Measurements from ENCODE around the gene TMEM91.

The TMEM91 gene

DNA sequence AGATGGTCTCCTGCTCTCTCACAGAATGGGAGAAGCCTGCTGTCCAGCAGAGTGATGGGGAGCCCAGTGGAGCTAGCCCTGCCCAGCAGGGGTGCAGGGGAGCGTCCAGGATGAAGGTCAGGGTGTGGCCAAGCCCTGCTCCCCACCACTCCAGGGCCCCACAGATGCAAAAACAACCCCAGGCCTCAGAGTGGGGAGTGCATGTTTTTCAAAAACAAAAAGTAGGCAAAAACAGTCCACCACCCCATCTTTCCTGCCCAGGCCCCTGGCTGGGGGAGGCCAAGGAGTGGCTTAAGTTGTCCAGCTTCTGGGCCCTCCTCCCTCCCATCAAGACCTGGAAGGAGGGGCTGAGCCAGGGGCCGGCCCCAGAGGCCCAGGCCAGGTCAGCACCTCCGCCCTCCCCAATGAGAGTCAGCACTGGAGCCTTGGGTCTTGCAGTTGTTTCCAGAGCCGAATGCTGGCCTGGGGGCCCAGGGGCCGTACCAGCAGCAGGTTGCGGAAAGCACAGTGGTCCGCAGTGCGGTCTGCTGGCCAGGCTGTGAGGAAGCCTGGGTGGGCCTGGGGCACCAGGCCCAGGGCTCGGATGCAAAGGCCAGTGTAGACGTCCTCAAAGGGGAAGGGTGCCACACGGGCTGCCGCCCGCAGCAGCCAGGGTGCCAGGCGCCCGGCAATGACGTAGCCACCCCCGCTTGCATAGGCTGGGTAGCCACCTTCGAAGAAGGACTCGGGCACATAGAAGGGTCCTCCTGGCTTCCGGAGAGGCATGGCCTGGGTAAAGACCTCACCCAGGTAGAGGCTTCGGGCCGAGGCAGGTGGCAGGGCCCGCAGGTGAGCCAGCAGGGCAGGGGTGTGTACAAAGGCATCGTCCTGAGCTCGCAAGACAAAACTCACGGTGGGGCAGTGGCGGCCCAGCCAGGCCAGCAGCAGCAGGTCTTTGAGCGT lies 49.1 kb downstream of the TMEM91 start:
- no peak overlapping the region for H3K4me3 ChIP-seq (ENCODE audit: low read length)
- TF ChIP-seq, protein P1, sequence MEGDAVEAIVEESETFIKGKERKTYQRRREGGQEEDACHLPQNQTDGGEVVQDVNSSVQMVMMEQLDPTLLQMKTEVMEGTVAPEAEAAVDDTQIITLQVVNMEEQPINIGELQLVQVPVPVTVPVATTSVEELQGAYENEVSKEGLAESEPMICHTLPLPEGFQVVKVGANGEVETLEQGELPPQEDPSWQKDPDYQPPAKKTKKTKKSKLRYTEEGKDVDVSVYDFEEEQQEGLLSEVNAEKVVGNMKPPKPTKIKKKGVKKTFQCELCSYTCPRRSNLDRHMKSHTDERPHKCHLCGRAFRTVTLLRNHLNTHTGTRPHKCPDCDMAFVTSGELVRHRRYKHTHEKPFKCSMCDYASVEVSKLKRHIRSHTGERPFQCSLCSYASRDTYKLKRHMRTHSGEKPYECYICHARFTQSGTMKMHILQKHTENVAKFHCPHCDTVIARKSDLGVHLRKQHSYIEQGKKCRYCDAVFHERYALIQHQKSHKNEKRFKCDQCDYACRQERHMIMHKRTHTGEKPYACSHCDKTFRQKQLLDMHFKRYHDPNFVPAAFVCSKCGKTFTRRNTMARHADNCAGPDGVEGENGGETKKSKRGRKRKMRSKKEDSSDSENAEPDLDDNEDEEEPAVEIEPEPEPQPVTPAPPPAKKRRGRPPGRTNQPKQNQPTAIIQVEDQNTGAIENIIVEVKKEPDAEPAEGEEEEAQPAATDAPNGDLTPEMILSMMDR (conservative IDR thresholded peaks at IDR 0.05; ENCODE audit: low read depth, low read length) = no peak
- DNase-seq (ENCODE audit: low read depth) = no peak

DNA sequence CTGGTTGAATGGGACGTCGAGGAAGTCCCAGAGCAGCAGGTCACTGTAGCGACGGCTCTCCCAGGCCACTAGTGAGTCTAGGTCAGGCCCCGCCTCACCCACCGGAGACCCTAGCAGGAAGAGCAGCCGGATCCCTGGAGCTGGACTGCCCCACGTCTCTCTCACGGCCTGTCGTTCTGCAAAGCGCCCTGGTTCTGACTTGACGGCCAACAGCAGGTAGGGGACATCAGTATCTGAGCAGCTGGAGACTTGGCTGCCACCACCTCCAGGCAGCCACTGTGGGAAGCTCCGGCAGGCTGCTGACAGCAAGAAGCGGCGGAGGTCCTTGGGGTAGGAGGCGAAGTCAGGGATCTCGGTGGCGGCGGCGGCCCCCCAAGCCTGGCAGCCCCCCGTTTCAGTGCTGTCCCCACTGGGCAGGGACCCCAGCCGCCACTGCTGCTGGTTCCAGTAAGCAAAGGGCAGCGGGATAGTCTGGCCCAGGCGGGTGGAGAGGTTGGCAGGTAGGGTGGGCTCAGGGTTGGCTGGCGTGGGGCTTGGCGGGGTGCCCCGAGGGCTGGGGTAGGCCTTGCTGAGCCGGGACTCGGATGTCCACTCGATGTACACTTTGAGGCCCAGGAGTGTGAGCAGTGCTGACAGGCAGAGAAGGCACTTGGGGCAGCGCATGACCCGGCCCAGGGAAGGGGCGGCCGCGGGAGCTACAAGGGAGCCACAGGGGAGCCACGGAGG lies 49.9 kb downstream of the TMEM91 start:
- TF ChIP-seq, protein P1 (conservative IDR thresholded peaks at IDR 0.05; ENCODE audit: low read depth, low read length) = no peak
- DNase-seq (ENCODE audit: low read depth) = no peak
- H3K4me3 ChIP-seq (ENCODE audit: low read length) = no peak overlapping the region

DNA sequence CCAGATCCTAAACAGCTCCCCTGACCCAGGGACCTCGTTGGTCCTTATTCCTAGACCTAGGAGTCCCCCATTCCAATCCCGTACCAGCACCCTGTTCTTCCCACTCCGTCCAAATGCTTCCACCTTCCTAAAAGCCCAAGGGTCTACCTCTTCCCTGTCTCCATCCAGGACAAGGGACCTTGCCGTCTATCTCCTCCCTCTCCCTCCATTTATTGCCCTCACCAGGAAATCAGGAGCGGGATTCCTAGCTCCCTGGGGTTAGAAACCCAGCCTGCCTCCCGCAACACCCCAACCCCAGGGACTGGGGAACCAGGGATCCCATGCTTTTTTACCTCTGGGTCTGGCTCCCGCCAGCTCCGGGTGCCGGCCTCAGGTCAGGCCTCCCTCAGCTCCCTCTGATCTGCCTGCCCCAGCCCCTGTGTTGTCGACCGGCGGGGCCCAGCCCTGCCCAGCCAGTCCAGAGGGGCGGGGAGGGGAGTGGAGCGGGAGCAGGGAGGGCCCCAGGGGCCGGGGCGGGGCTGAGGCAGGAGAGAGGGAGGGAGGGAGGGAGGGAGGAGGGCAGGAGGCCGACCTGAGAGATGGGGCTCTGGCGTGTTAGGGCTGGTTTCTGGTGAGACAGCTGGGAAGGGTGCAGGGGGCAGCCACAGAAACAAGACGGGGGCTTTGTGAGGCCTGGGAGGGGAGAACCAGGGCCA lies 50.8 kb downstream of the TMEM91 start, which contains the start of gene B3GNT8:
Gene B3GNT8, minus strand, starts transcription at position 423 of the 695 bp plus-strand sequence. CDS start 596 bp downstream, outside the sequence.
- TF ChIP-seq, protein P1 (conservative IDR thresholded peaks at IDR 0.05; ENCODE audit: low read depth, low read length) = no peak
- DNase-seq (ENCODE audit: low read depth) = no peak
- peak within 1 kb of the TSS; percentile 39 for H3K4me3 ChIP-seq (ENCODE audit: low read length)

DNA sequence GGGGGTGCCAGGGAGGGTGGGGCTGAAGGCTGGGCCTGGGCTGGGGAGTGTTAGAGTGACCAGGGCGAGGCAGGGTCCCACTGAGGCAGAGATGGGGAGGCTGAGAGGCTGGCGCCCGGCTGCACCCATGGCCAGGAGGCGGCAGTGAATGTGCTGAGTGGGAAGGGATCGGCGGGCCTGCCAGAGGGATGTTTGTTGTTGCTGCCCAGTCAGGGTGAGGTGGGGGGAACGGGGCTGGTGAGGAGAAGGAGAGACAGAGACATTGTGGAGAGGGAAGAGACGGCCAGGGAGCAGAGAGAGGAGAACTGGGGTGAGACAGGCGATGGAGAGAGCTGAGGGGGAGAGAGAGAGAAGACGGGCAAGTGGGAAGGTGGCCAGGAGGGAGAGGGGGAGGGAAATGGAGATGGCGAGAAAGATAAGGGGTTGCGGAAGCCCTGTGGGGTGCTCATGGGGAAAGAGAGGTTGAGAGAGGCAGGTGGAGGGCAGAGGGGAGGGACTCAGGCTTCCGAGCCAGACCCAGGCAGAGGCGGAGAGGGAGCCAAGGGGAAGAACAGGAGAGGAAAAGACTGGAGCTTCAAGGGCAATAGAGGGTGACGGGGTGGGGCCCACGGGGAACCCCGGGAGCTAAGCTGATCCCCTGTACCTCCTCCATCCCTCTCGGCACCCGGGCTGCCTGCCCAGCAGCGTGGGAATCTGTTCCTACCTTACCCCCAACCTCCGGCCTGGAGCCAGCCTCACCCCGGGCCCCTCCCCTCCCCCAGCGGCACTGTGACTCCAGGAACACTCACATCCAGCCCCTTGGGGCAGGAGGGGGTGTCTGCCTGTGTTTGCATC lies 51.5 kb downstream of the TMEM91 start:
- TF ChIP-seq, protein P1 (conservative IDR thresholded peaks at IDR 0.05; ENCODE audit: low read depth, low read length) = no peak
- peak overlapping the region; percentile 29 for H3K4me3 ChIP-seq (ENCODE audit: low read length)
- DNase-seq (ENCODE audit: low read depth) = no peak

GRCh38 chr19:41428481-41428859 lies 52.1 kb downstream of the TMEM91 start:
- no peak for DNase-seq (ENCODE audit: low read depth)
- TF ChIP-seq, protein P1 (conservative IDR thresholded peaks at IDR 0.05; ENCODE audit: low read depth, low read length) = no peak
- no peak overlapping the region for H3K4me3 ChIP-seq (ENCODE audit: low read length)

DNA sequence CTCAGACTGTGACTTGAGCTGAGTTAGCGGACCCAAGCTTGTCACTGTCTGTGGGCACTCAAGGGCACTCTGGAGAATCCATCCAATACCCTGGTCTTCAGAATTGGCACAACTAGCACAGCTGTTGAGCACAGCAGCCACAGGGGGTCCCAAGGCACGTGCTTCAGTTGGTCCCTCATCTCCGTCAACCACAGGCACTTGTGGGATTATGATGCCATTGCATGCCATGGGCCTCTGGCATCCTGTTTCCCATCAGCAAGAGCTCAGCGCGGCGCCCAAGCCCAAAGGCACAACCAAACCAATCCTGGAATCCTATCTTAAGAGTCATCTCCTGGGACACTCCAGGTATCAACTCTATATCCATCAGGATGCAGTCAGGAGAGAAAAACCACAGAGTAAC lies 54.6 kb downstream of the TMEM91 start:
- no peak for DNase-seq (ENCODE audit: low read depth)
- H3K4me3 ChIP-seq (ENCODE audit: low read length) = no peak overlapping the region
- TF ChIP-seq, protein P1 (conservative IDR thresholded peaks at IDR 0.05; ENCODE audit: low read depth, low read length) = no peak
